Smooth muscle cell (in vitro differentiated cells): Measurements from ENCODE around the gene KCNB1. TPM values are rescaled to one million over a fixed set of nuclear protein-coding genes. Genes with fewer than 3 reads are reported as not detected.

Source experiments
- DNase-seq: peaks from one replicate; lab custom pipeline; 2025; ENCODE audit not compliant: unreplicated experiment; lab: John Stamatoyannopoulos, UW
- H2AFZ ChIP-seq: fragments of 200-600 bp; sonication (generic); 2 replicates; pipeline ENCODE4 v1.6.0; 2016; ENCODE audit warnings: antibody characterized with exemption, low read depth, mild to moderate bottlenecking
- H3F3A ChIP-seq: fragments of 200-600 bp; sonication (generic); 2 replicates; pipeline ENCODE4 v1.6.0; 2017; ENCODE audit warnings: antibody characterized with exemption, low read depth
- H3K27ac ChIP-seq: fragments of 200-600 bp; sonication (generic); 2 replicates; pipeline ENCODE4 v1.5.1; 2016; ENCODE audit warnings: low read depth, mild to moderate bottlenecking
- H3K27me3 ChIP-seq: fragments of 200-600 bp; sonication (generic); 2 replicates; pipeline ENCODE4 v1.6.1; 2016; ENCODE audit warnings: low read depth, mild to moderate bottlenecking
- H3K36me3 ChIP-seq: fragments of 200-600 bp; sonication (generic); 2 replicates; pipeline ENCODE4 v1.5.1; 2016; ENCODE audit warnings: low read depth
- H3K4me1 ChIP-seq: fragments of 200-600 bp; sonication (generic); 2 replicates; pipeline ENCODE4 v1.5.1; 2016; ENCODE audit warnings: low read depth
- H3K4me2 ChIP-seq: fragments of 200-600 bp; sonication (generic); 2 replicates; pipeline ENCODE4 v1.6.0; 2016; ENCODE audit warnings: mild to moderate bottlenecking
- H3K4me3 ChIP-seq: fragments of 200-600 bp; sonication (generic); 2 replicates; pipeline ENCODE4 v1.5.1; 2016; ENCODE audit warnings: mild to moderate bottlenecking
- H3K79me2 ChIP-seq: fragments of 200-600 bp; sonication (generic); 2 replicates; pipeline ENCODE4 v1.6.0; 2016; ENCODE audit warnings: low read depth, mild to moderate bottlenecking
- H3K9ac ChIP-seq: fragments of 200-600 bp; sonication (generic); 2 replicates; pipeline ENCODE4 v1.6.0; 2016; ENCODE audit warnings: low read depth
- H3K9me3 ChIP-seq: fragments of 200-600 bp; sonication (generic); replicated peaks from 2 replicates; pipeline ENCODE4 v1.5.1; 2016; ENCODE audit warnings: low read depth
- H4K20me1 ChIP-seq: fragments of 200-600 bp; sonication (generic); 2 replicates; pipeline ENCODE4 v1.6.0; 2016; ENCODE audit warnings: low read depth
- CTCF ChIP-seq: fragments of 200-600 bp; sonication (generic); IDR thresholded peaks from 2 replicates; pipeline ENCODE4 v1.5.1; 2017; ENCODE audit warnings: borderline replicate concordance, mild to moderate bottlenecking, antibody characterized with exemption; ENCODE audit not compliant: insufficient read depth, poor library complexity, severe bottlenecking
- WGBS: methylation state at CpG from one replicate; pipeline ENCODE4 v1.1.7; 2016; ENCODE audit warnings: low lambda C conversion rate; 5-methylcytosine and 5-hydroxymethylcytosine counted together
- polyA plus RNA-seq: library from polyadenylated mRNA; unstranded; fragments of >200 nt; fragmentation: Nextera tagmentation; extraction: Ambion mirVana; gene quantifications from 2 replicates; pipeline ENCODE4 v1.2.1, GENCODE V29; 2016
- total RNA-seq: library from RNA; depleted of rRNA; stranded (reverse); fragments of >200 nt; gene quantifications from 2 replicates; pipeline ENCODE4 v1.2.3, GENCODE V29; 2014

KCNB1 gene
- total and polyA plus RNA-seq, 2 experiments from 2014 or later, result not detected

- no peak overlapping the region for H3K27ac ChIP-seq
- H3K4me1 ChIP-seq, result peaks cover 13% of the 10 kb centered on the region
- H2AFZ ChIP-seq, result no peak overlapping the region
- 31% methylated on average over 5 of the region's 5 CpGs for WGBS
- H3F3A ChIP-seq, result no peaks in the 10 kb centered on the region
- H3K4me3 ChIP-seq, result no peak overlapping the region
- H3K36me3 ChIP-seq, result no peaks in the 10 kb centered on the region
- H4K20me1 ChIP-seq, result no peaks in the 10 kb centered on the region
- H3K9ac ChIP-seq, result no peak overlapping the region
- no peaks in the 10 kb centered on the region for H3K9me3 ChIP-seq
- H3K27me3 ChIP-seq, result peaks cover 1% of the 10 kb centered on the region
- TF ChIP-seq CTCF, result no peak
- peak; percentile 18 for DNase-seq
- no peak overlapping the region for H3K4me2 ChIP-seq
- no peaks in the 10 kb centered on the region for H3K79me2 ChIP-seq
These were observed 34.3 kb downstream of the KCNB1 start for GRCh38 chr20:49447946-49448809.

GRCh38 chr20:49447364-49447763 is 35.1 kb downstream of the KCNB1 start:
- Histone ChIP-seq H3K4me3 (no peak overlapping the region), H3K4me1 (peaks cover 13% of the 10 kb centered on the region), H3K4me2 (no peak overlapping the region), H3K27ac (no peak overlapping the region), H3K9ac (no peak overlapping the region), H4K20me1 (no peaks in the 10 kb centered on the region), H3K36me3 (no peaks in the 10 kb centered on the region), H3K9me3 (no peaks in the 10 kb centered on the region), H3F3A (no peaks in the 10 kb centered on the region), H2AFZ (no peak overlapping the region), H3K79me2 (no peaks in the 10 kb centered on the region), H3K27me3 (no peaks in the 10 kb centered on the region)
- 97% methylated on average over 6 of the region's 6 CpGs for WGBS
- no peak for TF ChIP-seq CTCF
- DNase-seq, result peak; percentile 5

GRCh38 chr20:49446808-49447207 is 35.7 kb downstream of the KCNB1 start:
- Histone ChIP-seq H3K4me3 (no peak overlapping the region), H3F3A (no peaks in the 10 kb centered on the region), H3K9ac (no peak overlapping the region), H3K4me2 (no peak overlapping the region), H3K4me1 (peaks cover 13% of the 10 kb centered on the region), H3K27me3 (no peaks in the 10 kb centered on the region), H2AFZ (no peak overlapping the region), H3K36me3 (no peaks in the 10 kb centered on the region), H3K9me3 (no peaks in the 10 kb centered on the region), H3K27ac (no peak overlapping the region), H3K79me2 (no peaks in the 10 kb centered on the region), H4K20me1 (no peaks in the 10 kb centered on the region)
- 62% methylated on average over 5 of the region's 5 CpGs for WGBS
- DNase-seq, result peak; percentile 23
- TF ChIP-seq CTCF, result no peak

- 91% methylated on average over 3 of the region's 3 CpGs for WGBS
- H4K20me1 ChIP-seq, result no peaks in the 10 kb centered on the region
- no peak for TF ChIP-seq CTCF
These were observed 36.4 kb downstream of the KCNB1 start for GRCh38 chr20:49446080-49446479.

More at GRCh38 chr20:49446080-49446479, 36.4 kb downstream of the KCNB1 start:
- DNase-seq, result no peak
- Histone ChIP-seq H3K79me2 (no peaks in the 10 kb centered on the region), H3K27ac (no peak overlapping the region), H3K9me3 (no peaks in the 10 kb centered on the region), H3F3A (no peaks in the 10 kb centered on the region), H3K4me1 (peaks cover 13% of the 10 kb centered on the region), H3K27me3 (no peaks in the 10 kb centered on the region), H3K4me3 (no peak overlapping the region), H3K9ac (no peak overlapping the region), H3K36me3 (no peaks in the 10 kb centered on the region), H2AFZ (no peak overlapping the region), H3K4me2 (no peak overlapping the region)
